ENCODE results near the gene C1QC. TPM values are rescaled to one million over a fixed set of nuclear protein-coding genes. Genes with fewer than 3 reads are reported as not detected.

Gene C1QC
- total RNA-seq: not detected in 2 replicates

GRCh38 chr1:22643381-22643780, at the start of gene C1QC:
TSS of gene C1QC (plus strand) at chr1:22643633. CDS start at chr1:22644024, 391 bp downstream.
- Histone ChIP-seq H3K27me3 (ENCODE audit: control insufficient read depth, insufficient read depth, low read length) (peaks cover 4% of the 10 kb centered on the region), H3K4me3 (ENCODE audit: low read depth, low read length) (no peak within 1 kb of the TSS), H3K36me3 (ENCODE audit: control insufficient read depth, insufficient read depth, low read length) (no peaks in the 10 kb centered on the region)
- TF ChIP-seq CTCF (IDR thresholded peaks at IDR 0.05; ENCODE audit: insufficient read depth, low read length, severe bottlenecking): no peak
- FAIRE-seq: no peak
- no peak for DNase-seq (ENCODE audit: low read depth)

GRCh38 chr1:22594396-22594795, 49.0 kb upstream of the C1QC start:
- Histone ChIP-seq H3K27me3 (ENCODE audit: control insufficient read depth, insufficient read depth, low read length) (peaks cover 9% of the 10 kb centered on the region), H3K36me3 (ENCODE audit: control insufficient read depth, insufficient read depth, low read length) (no peaks in the 10 kb centered on the region), H3K4me3 (ENCODE audit: low read depth, low read length) (no peak overlapping the region)
- DNase-seq (ENCODE audit: low read depth) (no peak), FAIRE-seq (no peak)
- no peak for TF ChIP-seq CTCF (IDR thresholded peaks at IDR 0.05; ENCODE audit: insufficient read depth, low read length, severe bottlenecking)

GRCh38 chr1:22595108-22595507, 48.3 kb upstream of the C1QC start:
- H3K36me3 ChIP-seq (ENCODE audit: control insufficient read depth, insufficient read depth, low read length): no peaks in the 10 kb centered on the region
- FAIRE-seq: no peak
- peaks cover 9% of the 10 kb centered on the region for H3K27me3 ChIP-seq (ENCODE audit: control insufficient read depth, insufficient read depth, low read length)
- DNase-seq (ENCODE audit: low read depth): no peak
- no peak overlapping the region for H3K4me3 ChIP-seq (ENCODE audit: low read depth, low read length)
- no peak for TF ChIP-seq CTCF (IDR thresholded peaks at IDR 0.05; ENCODE audit: insufficient read depth, low read length, severe bottlenecking)

- H3K36me3 ChIP-seq (ENCODE audit: control insufficient read depth, insufficient read depth, low read length): no peaks in the 10 kb centered on the region
- no peak for FAIRE-seq
- no peak for TF ChIP-seq CTCF (IDR thresholded peaks at IDR 0.05; ENCODE audit: insufficient read depth, low read length, severe bottlenecking)
- H3K27me3 ChIP-seq (ENCODE audit: control insufficient read depth, insufficient read depth, low read length): peaks cover 10% of the 10 kb centered on the region
- DNase-seq (ENCODE audit: low read depth): no peak
- no peak overlapping the region for H3K4me3 ChIP-seq (ENCODE audit: low read depth, low read length)
These were observed 46.0 kb upstream of the C1QC start for GRCh38 chr1:22597301-22597965.

GRCh38 chr1:22597996-22598395, 45.4 kb upstream of the C1QC start:
- TF ChIP-seq CTCF (IDR thresholded peaks at IDR 0.05; ENCODE audit: insufficient read depth, low read length, severe bottlenecking): no peak
- no peak for DNase-seq (ENCODE audit: low read depth)
- no peak overlapping the region for H3K4me3 ChIP-seq (ENCODE audit: low read depth, low read length)
- H3K36me3 ChIP-seq (ENCODE audit: control insufficient read depth, insufficient read depth, low read length): no peaks in the 10 kb centered on the region
- no peak for FAIRE-seq
- H3K27me3 ChIP-seq (ENCODE audit: control insufficient read depth, insufficient read depth, low read length): peaks cover 10% of the 10 kb centered on the region

GRCh38 chr1:22598736-22599135, 44.7 kb upstream of the C1QC start:
- no peak for DNase-seq (ENCODE audit: low read depth)
- TF ChIP-seq CTCF (IDR thresholded peaks at IDR 0.05; ENCODE audit: insufficient read depth, low read length, severe bottlenecking): no peak
- Histone ChIP-seq H3K27me3 (ENCODE audit: control insufficient read depth, insufficient read depth, low read length) (peaks cover 8% of the 10 kb centered on the region), H3K4me3 (ENCODE audit: low read depth, low read length) (no peak overlapping the region), H3K36me3 (ENCODE audit: control insufficient read depth, insufficient read depth, low read length) (no peaks in the 10 kb centered on the region)
- FAIRE-seq: peak; percentile 47
